ENCODE results near the gene RUFY1. TPM values are rescaled to one million over a fixed set of nuclear protein-coding genes. Genes with fewer than 3 reads are reported as not detected.
A peak's percentile ranks its signal among the peaks of the same experiment; 100 is the strongest.

RUFY1 gene
- total RNA-seq, 1 donor from 2014 or later: 71.2 TPM

- TF ChIP-seq CTCF (IDR thresholded peaks at IDR 0.05; ENCODE audit: unreplicated experiment): no peak
- Mint-ChIP-seq H3K27ac (peak overlapping the region; percentile 89), H3K9me3 (ENCODE audit: low read depth) (no peaks in the 10 kb centered on the region), H3K4me1 (ENCODE audit: low read depth) (peaks cover 60% of the 10 kb centered on the region), H3K4me3 (ENCODE audit: low read depth) (peak overlapping the region; percentile 29), H3K27me3 (no peaks in the 10 kb centered on the region), H3K36me3 (ENCODE audit: insufficient read depth) (peaks cover 77% of the 10 kb centered on the region)
- DNase-seq (ENCODE audit: low spot score, unreplicated experiment): no peak
Measured at GRCh38 chr5:179617930-179618329, 67.6 kb downstream of the RUFY1 start.

- Mint-ChIP-seq H3K36me3 (ENCODE audit: insufficient read depth) (peaks cover 70% of the 10 kb centered on the region), H3K9me3 (ENCODE audit: low read depth) (no peaks in the 10 kb centered on the region), H3K27ac (peak overlapping the region; percentile 85), H3K27me3 (no peaks in the 10 kb centered on the region), H3K4me1 (ENCODE audit: low read depth) (peaks cover 54% of the 10 kb centered on the region), H3K4me3 (ENCODE audit: low read depth) (peak overlapping the region; percentile 99)
- no peak for TF ChIP-seq CTCF (IDR thresholded peaks at IDR 0.05; ENCODE audit: unreplicated experiment)
- DNase-seq (ENCODE audit: low spot score, unreplicated experiment): no peak
Measured at GRCh38 chr5:179618923-179619554, 68.7 kb downstream of the RUFY1 start.

GRCh38 chr5:179619776-179620175, 69.4 kb downstream of the RUFY1 start:
- peaks cover 64% of the 10 kb centered on the region for H3K36me3 Mint-ChIP-seq (ENCODE audit: insufficient read depth)

GRCh38 chr5:179620293-179620692, 69.9 kb downstream of the RUFY1 start:
- no peaks in the 10 kb centered on the region for H3K27me3 Mint-ChIP-seq
- TF ChIP-seq CTCF (IDR thresholded peaks at IDR 0.05; ENCODE audit: unreplicated experiment): no peak
- no peaks in the 10 kb centered on the region for H3K9me3 Mint-ChIP-seq (ENCODE audit: low read depth)
- peaks cover 58% of the 10 kb centered on the region for H3K4me1 Mint-ChIP-seq (ENCODE audit: low read depth)
- DNase-seq (ENCODE audit: low spot score, unreplicated experiment): no peak
- H3K36me3 Mint-ChIP-seq (ENCODE audit: insufficient read depth): peaks cover 61% of the 10 kb centered on the region
- peak overlapping the region; percentile 99 for H3K4me3 Mint-ChIP-seq (ENCODE audit: low read depth)
- H3K27ac Mint-ChIP-seq: peak overlapping the region; percentile 94

More at GRCh38 chr5:179619776-179620175, 69.4 kb downstream of the RUFY1 start:
- H3K27ac Mint-ChIP-seq: no peak overlapping the region
- peak overlapping the region; percentile 99 for H3K4me3 Mint-ChIP-seq (ENCODE audit: low read depth)
- H3K27me3 Mint-ChIP-seq: no peaks in the 10 kb centered on the region
- H3K4me1 Mint-ChIP-seq (ENCODE audit: low read depth): peaks cover 56% of the 10 kb centered on the region
- TF ChIP-seq CTCF (IDR thresholded peaks at IDR 0.05; ENCODE audit: unreplicated experiment): no peak
- no peak for DNase-seq (ENCODE audit: low spot score, unreplicated experiment)
- no peaks in the 10 kb centered on the region for H3K9me3 Mint-ChIP-seq (ENCODE audit: low read depth)

- Mint-ChIP-seq H3K4me3 (ENCODE audit: low read depth) (peak overlapping the region; percentile 99), H3K27me3 (no peaks in the 10 kb centered on the region), H3K9me3 (ENCODE audit: low read depth) (no peaks in the 10 kb centered on the region), H3K4me1 (ENCODE audit: low read depth) (peaks cover 56% of the 10 kb centered on the region), H3K36me3 (ENCODE audit: insufficient read depth) (peaks cover 57% of the 10 kb centered on the region), H3K27ac (peak overlapping the region; percentile 94)
- DNase-seq (ENCODE audit: low spot score, unreplicated experiment): no peak
- no peak for TF ChIP-seq CTCF (IDR thresholded peaks at IDR 0.05; ENCODE audit: unreplicated experiment)
Measured at GRCh38 chr5:179620703-179621350, 70.5 kb downstream of the RUFY1 start.
